Liver (tissue), 9 donors: ENCODE results near the gene NUBPL. TPM values are rescaled to one million over a fixed set of nuclear protein-coding genes. Genes with fewer than 3 reads are reported as not detected.

Experiments
- DNase-seq: peaks from one replicate; pipeline ENCODE4 v3.0.0-alpha.2; 2017; ENCODE audit warnings: low spot score
- H3K27ac ChIP-seq, 2 donors: one replicate each; pipeline ENCODE4 v1.7.0; 2013; ENCODE audit warnings: inconsistent platforms in 2 of 2, low read length in 2 of 2, control low read depth in 1 of 2, low read depth in 1 of 2, mild to moderate bottlenecking in 1 of 2
- H3K27me3 ChIP-seq, 4 donors: one replicate each; pipeline versions ENCODE4 v1.6.1 to v1.7.0; 2013; ENCODE audit warnings: low read length in 3 of 4, inconsistent platforms in 1 of 4, mild to moderate bottlenecking in 1 of 4, moderate library complexity in 1 of 4; ENCODE audit not compliant: control insufficient read depth in 4 of 4, insufficient read depth in 4 of 4
- H3K36me3 ChIP-seq, 4 donors: one replicate each; pipeline versions ENCODE4 v1.6.1 to v1.7.0; 2013; ENCODE audit warnings: low read length in 3 of 4, mild to moderate bottlenecking in 3 of 4, low read depth in 1 of 4, moderate library complexity in 1 of 4; ENCODE audit not compliant: control insufficient read depth in 4 of 4, insufficient read depth in 3 of 4
- H3K4me1 ChIP-seq, 4 donors: one replicate each; pipeline versions ENCODE4 v1.6.1 to v1.7.0; 2013; ENCODE audit warnings: low read length in 3 of 4, mild to moderate bottlenecking in 3 of 4, moderate library complexity in 1 of 4; ENCODE audit not compliant: control insufficient read depth in 4 of 4, insufficient read depth in 4 of 4
- H3K4me3 ChIP-seq, 3 donors: one replicate each; pipeline versions ENCODE4 v1.6.1 to v1.7.0; 2013; ENCODE audit warnings: low read length in 3 of 3, control low read depth in 1 of 3, low read depth in 1 of 3, mild to moderate bottlenecking in 1 of 3
- H3K9ac ChIP-seq, 2 donors: one replicate each; pipeline ENCODE4 v1.7.0; 2013; ENCODE audit warnings: low read length in 2 of 2, mild to moderate bottlenecking in 2 of 2, moderate library complexity in 2 of 2, control low read depth in 1 of 2, low read depth in 1 of 2
- H3K9me3 ChIP-seq, 4 donors: one replicate each; pipeline versions ENCODE4 v1.6.1 to v1.7.0; 2013; ENCODE audit warnings: low read length in 3 of 4; ENCODE audit not compliant: control insufficient read depth in 4 of 4
- EGR1 ChIP-seq, 2 donors: IDR thresholded peaks; 2 replicates each; pipeline ENCODE4 v1.6.1; 2016 to 2018; ENCODE audit warnings: antibody characterized with exemption in 2 of 2, low read depth in 2 of 2
- FOXA1 ChIP-seq: IDR thresholded peaks from 2 replicates; pipeline ENCODE4 v1.6.1; 2016; ENCODE audit warnings: antibody characterized with exemption
- FOXA2 ChIP-seq: IDR thresholded peaks from 2 replicates; pipeline ENCODE4 v1.6.1; 2016; ENCODE audit warnings: antibody characterized with exemption
- GABPA ChIP-seq, 2 donors: IDR thresholded peaks in 1 of 2; conservative IDR thresholded peaks in 1 of 2; 2 replicates each; pipeline ENCODE4 v1.6.1; 2016; ENCODE audit warnings: antibody characterized with exemption in 2 of 2, mild to moderate bottlenecking in 1 of 2, moderate library complexity in 1 of 2
- HNF4A ChIP-seq, 2 donors: conservative IDR thresholded peaks; 2 replicates each; pipeline ENCODE4 v1.6.1; 2016; ENCODE audit warnings: antibody characterized with exemption in 2 of 2, mild to moderate bottlenecking in 2 of 2
- HNF4G ChIP-seq: IDR thresholded peaks from 2 replicates; pipeline ENCODE4 v1.6.1; 2016; ENCODE audit warnings: antibody characterized with exemption
- JUND ChIP-seq, 2 donors: IDR thresholded peaks; 2 replicates each; pipeline ENCODE4 v1.6.1; 2016; ENCODE audit warnings: antibody characterized with exemption in 2 of 2
- NR2F2 ChIP-seq: IDR thresholded peaks from 2 replicates; pipeline ENCODE4 v1.6.1; 2016; ENCODE audit warnings: antibody characterized with exemption
- RAD21 ChIP-seq, 2 donors: IDR thresholded peaks; 2 replicates each; pipeline ENCODE4 v1.6.1; 2016; ENCODE audit warnings: antibody characterized with exemption in 2 of 2, mild to moderate bottlenecking in 2 of 2
- SP1 ChIP-seq: IDR thresholded peaks from 2 replicates; pipeline ENCODE4 v1.6.1; 2018; ENCODE audit warnings: antibody characterized with exemption, mild to moderate bottlenecking
- TAF1 ChIP-seq: conservative IDR thresholded peaks from 2 replicates; pipeline ENCODE4 v1.6.1; 2016; ENCODE audit warnings: antibody characterized with exemption, mild to moderate bottlenecking
- YY1 ChIP-seq: IDR thresholded peaks from 2 replicates; pipeline ENCODE4 v1.6.1; 2016; ENCODE audit warnings: antibody characterized with exemption, mild to moderate bottlenecking
- WGBS: extraction: QIAGEN DNeasy Blood & Tissue Kit; methylation state at CpG from one replicate; pipeline ENCODE4 v1.1.7; 2013; 5-methylcytosine and 5-hydroxymethylcytosine counted together
- polyA plus RNA-seq, 2 donors: library from polyadenylated mRNA; stranded (reverse) in 1 of 2; unstranded in 1 of 2; fragments of 200-250 nt in 1 of 2; fragments of >200 nt in 1 of 2; fragmentation: Nextera tagmentation in 1 of 2; extraction: Ambion mirVana in 1 of 2; gene quantifications; one replicate each; pipeline versions ENCODE4 v1.2.1 to v1.2.3, GENCODE V29; 2013 to 2015
- total RNA-seq, 2 donors: library from RNA; depleted of rRNA; stranded (reverse); fragments of >200 nt; gene quantifications; one replicate each; pipeline ENCODE4 v1.2.3, GENCODE V29; 2014
- TF ChIP-seq, protein P1 (sequence below): IDR thresholded peaks from 2 replicates; pipeline ENCODE4 v1.6.1; 2016; ENCODE audit warnings: antibody characterized with exemption, mild to moderate bottlenecking
- TF ChIP-seq, protein P2 (sequence below): IDR thresholded peaks from 2 replicates; pipeline ENCODE4 v1.6.1; 2016; ENCODE audit warnings: antibody characterized with exemption
- TF ChIP-seq, protein P3 (sequence below): fragments of 150-350 bp; IDR thresholded peaks from 2 replicates; pipeline ENCODE4 v1.5.1; 2017; ENCODE audit warnings: improper control_type of control experiment, low read depth, low read length; ENCODE audit not compliant: missing input control
- TF ChIP-seq, protein P4 (sequence below): IDR thresholded peaks from 2 replicates; pipeline ENCODE4 v1.6.1; 2016; ENCODE audit warnings: antibody characterized with exemption
- TF ChIP-seq, protein P5 (sequence below): IDR thresholded peaks from 2 replicates; pipeline ENCODE4 v1.6.1; 2016; ENCODE audit warnings: antibody characterized with exemption
- donor health status: healthy.
- donor health status: healthy.
- donor health status: healthy.
- donor health status: healthy.
- donor health status: healthy.

Gene NUBPL
- total and polyA plus RNA-seq, 4 donors = 4.2 to 9.3 (median 6.7) TPM

DNA sequence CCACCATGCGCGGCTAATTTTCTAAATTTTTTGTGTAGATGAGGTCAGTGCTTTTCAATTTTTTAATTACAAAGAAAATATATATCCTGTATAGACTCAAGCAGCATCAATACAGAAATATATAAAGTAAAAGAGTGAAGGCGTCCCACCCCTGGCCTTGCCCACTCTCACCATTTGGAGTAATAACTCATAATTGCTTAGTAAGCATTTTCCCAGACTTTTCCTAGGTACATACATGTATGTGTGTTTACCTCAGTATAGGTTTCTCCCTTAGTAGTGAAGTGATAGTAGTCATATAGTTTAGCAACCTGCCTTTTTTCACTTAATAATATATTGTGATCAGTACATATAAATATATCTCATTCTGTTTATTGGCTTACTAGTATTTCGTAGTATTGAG lies 200.1 kb downstream of the NUBPL start:
- no peak overlapping the region for H3K4me3 ChIP-seq
- DNase-seq = no peak
- 77% methylated on average over 4 of the region's 4 CpGs for WGBS
- H3K9ac ChIP-seq = no peak overlapping the region
- H3K27me3 ChIP-seq = no peaks in the 10 kb centered on the region
- H3K27ac ChIP-seq = no peak overlapping the region
- no peaks in the 10 kb centered on the region for H3K9me3 ChIP-seq
- TF ChIP-seq, protein P1, sequence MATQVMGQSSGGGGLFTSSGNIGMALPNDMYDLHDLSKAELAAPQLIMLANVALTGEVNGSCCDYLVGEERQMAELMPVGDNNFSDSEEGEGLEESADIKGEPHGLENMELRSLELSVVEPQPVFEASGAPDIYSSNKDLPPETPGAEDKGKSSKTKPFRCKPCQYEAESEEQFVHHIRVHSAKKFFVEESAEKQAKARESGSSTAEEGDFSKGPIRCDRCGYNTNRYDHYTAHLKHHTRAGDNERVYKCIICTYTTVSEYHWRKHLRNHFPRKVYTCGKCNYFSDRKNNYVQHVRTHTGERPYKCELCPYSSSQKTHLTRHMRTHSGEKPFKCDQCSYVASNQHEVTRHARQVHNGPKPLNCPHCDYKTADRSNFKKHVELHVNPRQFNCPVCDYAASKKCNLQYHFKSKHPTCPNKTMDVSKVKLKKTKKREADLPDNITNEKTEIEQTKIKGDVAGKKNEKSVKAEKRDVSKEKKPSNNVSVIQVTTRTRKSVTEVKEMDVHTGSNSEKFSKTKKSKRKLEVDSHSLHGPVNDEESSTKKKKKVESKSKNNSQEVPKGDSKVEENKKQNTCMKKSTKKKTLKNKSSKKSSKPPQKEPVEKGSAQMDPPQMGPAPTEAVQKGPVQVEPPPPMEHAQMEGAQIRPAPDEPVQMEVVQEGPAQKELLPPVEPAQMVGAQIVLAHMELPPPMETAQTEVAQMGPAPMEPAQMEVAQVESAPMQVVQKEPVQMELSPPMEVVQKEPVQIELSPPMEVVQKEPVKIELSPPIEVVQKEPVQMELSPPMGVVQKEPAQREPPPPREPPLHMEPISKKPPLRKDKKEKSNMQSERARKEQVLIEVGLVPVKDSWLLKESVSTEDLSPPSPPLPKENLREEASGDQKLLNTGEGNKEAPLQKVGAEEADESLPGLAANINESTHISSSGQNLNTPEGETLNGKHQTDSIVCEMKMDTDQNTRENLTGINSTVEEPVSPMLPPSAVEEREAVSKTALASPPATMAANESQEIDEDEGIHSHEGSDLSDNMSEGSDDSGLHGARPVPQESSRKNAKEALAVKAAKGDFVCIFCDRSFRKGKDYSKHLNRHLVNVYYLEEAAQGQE = no peak
- no peak for TF ChIP-seq HNF4G
- no peak for TF ChIP-seq SP1
- TF ChIP-seq NR2F2 = no peak
- TF ChIP-seq, protein P2, sequence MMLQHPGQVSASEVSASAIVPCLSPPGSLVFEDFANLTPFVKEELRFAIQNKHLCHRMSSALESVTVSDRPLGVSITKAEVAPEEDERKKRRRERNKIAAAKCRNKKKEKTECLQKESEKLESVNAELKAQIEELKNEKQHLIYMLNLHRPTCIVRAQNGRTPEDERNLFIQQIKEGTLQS = no peak
- no peak for TF ChIP-seq FOXA1
- no peak for TF ChIP-seq YY1
- TF ChIP-seq HNF4A (conservative IDR thresholded peaks at IDR 0.05) = no peak
- TF ChIP-seq FOXA2 = no peak
- TF ChIP-seq, protein P3, sequence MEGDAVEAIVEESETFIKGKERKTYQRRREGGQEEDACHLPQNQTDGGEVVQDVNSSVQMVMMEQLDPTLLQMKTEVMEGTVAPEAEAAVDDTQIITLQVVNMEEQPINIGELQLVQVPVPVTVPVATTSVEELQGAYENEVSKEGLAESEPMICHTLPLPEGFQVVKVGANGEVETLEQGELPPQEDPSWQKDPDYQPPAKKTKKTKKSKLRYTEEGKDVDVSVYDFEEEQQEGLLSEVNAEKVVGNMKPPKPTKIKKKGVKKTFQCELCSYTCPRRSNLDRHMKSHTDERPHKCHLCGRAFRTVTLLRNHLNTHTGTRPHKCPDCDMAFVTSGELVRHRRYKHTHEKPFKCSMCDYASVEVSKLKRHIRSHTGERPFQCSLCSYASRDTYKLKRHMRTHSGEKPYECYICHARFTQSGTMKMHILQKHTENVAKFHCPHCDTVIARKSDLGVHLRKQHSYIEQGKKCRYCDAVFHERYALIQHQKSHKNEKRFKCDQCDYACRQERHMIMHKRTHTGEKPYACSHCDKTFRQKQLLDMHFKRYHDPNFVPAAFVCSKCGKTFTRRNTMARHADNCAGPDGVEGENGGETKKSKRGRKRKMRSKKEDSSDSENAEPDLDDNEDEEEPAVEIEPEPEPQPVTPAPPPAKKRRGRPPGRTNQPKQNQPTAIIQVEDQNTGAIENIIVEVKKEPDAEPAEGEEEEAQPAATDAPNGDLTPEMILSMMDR = no peak
- TF ChIP-seq GABPA (IDR thresholded peaks at IDR 0.05 in 1 of 2, conservative IDR thresholded peaks at IDR 0.05 in 1 of 2) = no peak
- no peak for TF ChIP-seq EGR1 (IDR thresholded peaks at IDR 0.05; ENCODE audit: low read depth in 2 of 2)
- TF ChIP-seq, protein P4, sequence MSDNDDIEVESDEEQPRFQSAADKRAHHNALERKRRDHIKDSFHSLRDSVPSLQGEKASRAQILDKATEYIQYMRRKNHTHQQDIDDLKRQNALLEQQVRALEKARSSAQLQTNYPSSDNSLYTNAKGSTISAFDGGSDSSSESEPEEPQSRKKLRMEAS = no peak
- TF ChIP-seq JUND (IDR thresholded peaks at IDR 0.05) = no peak
- peaks cover 0 to 3% (median 0%) of the 10 kb centered on the region in 4 donors for H3K4me1 ChIP-seq
- H3K36me3 ChIP-seq = no peaks in the 10 kb centered on the region

DNA sequence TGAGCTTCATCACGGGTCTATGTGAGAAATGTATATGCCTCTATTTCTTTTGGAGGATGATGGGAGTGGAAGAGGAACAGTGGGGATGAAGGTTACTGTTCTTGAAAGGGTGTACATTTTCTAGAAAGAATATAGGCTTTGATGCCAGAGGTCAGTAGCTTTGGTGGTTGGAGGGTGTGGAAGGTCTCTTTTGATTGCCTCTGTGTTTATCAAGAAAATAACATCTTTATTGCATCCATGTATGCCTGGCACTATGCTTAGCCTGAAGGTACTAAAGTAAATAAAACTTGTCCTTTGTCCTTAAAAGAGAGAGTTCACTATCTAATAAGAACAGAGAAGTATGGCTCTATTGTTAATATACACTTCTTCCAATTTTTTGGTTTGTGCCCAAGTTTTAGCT lies 201.8 kb downstream of the NUBPL start:
- H3K4me1 ChIP-seq = peaks cover 0 to 3% (median 0%) of the 10 kb centered on the region in 4 donors
- no peaks in the 10 kb centered on the region for H3K36me3 ChIP-seq
- 90% methylated on average over 1 of the region's 1 CpG for WGBS
- no peak for DNase-seq
- H3K27ac ChIP-seq = no peak overlapping the region
- no peaks in the 10 kb centered on the region for H3K9me3 ChIP-seq
- H3K9ac ChIP-seq = no peak overlapping the region
- H3K27me3 ChIP-seq = no peaks in the 10 kb centered on the region
- no peak overlapping the region for H3K4me3 ChIP-seq
- no peak for TF ChIP-seq HNF4G
- TF ChIP-seq YY1 = no peak
- no peak for TF ChIP-seq SP1
- no peak for TF ChIP-seq JUND (IDR thresholded peaks at IDR 0.05)
- TF ChIP-seq FOXA2 = no peak
- TF ChIP-seq, protein P5, sequence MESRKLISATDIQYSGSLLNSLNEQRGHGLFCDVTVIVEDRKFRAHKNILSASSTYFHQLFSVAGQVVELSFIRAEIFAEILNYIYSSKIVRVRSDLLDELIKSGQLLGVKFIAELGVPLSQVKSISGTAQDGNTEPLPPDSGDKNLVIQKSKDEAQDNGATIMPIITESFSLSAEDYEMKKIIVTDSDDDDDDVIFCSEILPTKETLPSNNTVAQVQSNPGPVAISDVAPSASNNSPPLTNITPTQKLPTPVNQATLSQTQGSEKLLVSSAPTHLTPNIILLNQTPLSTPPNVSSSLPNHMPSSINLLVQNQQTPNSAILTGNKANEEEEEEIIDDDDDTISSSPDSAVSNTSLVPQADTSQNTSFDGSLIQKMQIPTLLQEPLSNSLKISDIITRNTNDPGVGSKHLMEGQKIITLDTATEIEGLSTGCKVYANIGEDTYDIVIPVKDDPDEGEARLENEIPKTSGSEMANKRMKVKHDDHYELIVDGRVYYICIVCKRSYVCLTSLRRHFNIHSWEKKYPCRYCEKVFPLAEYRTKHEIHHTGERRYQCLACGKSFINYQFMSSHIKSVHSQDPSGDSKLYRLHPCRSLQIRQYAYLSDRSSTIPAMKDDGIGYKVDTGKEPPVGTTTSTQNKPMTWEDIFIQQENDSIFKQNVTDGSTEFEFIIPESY = no peak
- no peak for TF ChIP-seq RAD21 (IDR thresholded peaks at IDR 0.05)
- TF ChIP-seq, protein P1 = no peak
- TF ChIP-seq EGR1 (IDR thresholded peaks at IDR 0.05; ENCODE audit: low read depth in 2 of 2) = no peak
- no peak for TF ChIP-seq HNF4A (conservative IDR thresholded peaks at IDR 0.05)
- TF ChIP-seq TAF1 = no peak
- no peak for TF ChIP-seq GABPA (IDR thresholded peaks at IDR 0.05 in 1 of 2, conservative IDR thresholded peaks at IDR 0.05 in 1 of 2)
- TF ChIP-seq, protein P4 = no peak
- TF ChIP-seq, protein P2 = no peak
- no peak for TF ChIP-seq NR2F2
